Gastroesophageal sphincter (tissue), 3 donors: ENCODE measurements around the gene ALPL.

Experiments used
- EP300 ChIP-seq: sonication (generic); formaldehyde crosslinking; IDR thresholded peaks from one replicate; pipeline ENCODE4 v1.6.1; 2017; ENCODE audit warnings: antibody characterized with exemption, mild to moderate bottlenecking
- POLR2A ChIP-seq, 2 donors: fragments of 450-650 bp; IDR thresholded peaks; one replicate each; pipeline ENCODE4 v1.6.1; 2017; ENCODE audit warnings: antibody characterized with exemption in 2 of 2, mild to moderate bottlenecking in 2 of 2, moderate library complexity in 1 of 2
- POLR2AphosphoS5 ChIP-seq: sonication (generic); formaldehyde crosslinking; IDR thresholded peaks from one replicate; pipeline ENCODE4 v1.6.1; 2017; ENCODE audit warnings: antibody characterized with exemption
- TF ChIP-seq, protein P1 (sequence below), 4 experiments: fragments of 200-600 bp in 2 of 4; fragments of 450-650 bp in 2 of 4; sonication (generic) in 1 of 4; IDR thresholded peaks; one replicate each; pipeline ENCODE4 v1.5.1; 2017 to 2019; ENCODE audit warnings: antibody characterized with exemption in 4 of 4, mild to moderate bottlenecking in 2 of 4, moderate library complexity in 2 of 4

- TF ChIP-seq POLR2AphosphoS5 (no peak), EP300 (no peak), POLR2A (IDR thresholded peaks at IDR 0.05) (no peak)
- TF ChIP-seq, protein P1, sequence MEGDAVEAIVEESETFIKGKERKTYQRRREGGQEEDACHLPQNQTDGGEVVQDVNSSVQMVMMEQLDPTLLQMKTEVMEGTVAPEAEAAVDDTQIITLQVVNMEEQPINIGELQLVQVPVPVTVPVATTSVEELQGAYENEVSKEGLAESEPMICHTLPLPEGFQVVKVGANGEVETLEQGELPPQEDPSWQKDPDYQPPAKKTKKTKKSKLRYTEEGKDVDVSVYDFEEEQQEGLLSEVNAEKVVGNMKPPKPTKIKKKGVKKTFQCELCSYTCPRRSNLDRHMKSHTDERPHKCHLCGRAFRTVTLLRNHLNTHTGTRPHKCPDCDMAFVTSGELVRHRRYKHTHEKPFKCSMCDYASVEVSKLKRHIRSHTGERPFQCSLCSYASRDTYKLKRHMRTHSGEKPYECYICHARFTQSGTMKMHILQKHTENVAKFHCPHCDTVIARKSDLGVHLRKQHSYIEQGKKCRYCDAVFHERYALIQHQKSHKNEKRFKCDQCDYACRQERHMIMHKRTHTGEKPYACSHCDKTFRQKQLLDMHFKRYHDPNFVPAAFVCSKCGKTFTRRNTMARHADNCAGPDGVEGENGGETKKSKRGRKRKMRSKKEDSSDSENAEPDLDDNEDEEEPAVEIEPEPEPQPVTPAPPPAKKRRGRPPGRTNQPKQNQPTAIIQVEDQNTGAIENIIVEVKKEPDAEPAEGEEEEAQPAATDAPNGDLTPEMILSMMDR (IDR thresholded peaks at IDR 0.05): no peak
Measured at GRCh38 chr1:21586222-21586621, 77.0 kb downstream of the ALPL start.
